Epithelial cell of esophagus (primary cell): Measurements from ENCODE around the gene KIF5A.

Source experiments
- DNase-seq: peaks from one replicate; pipeline ENCODE4 v3.0.0; 2010; ENCODE audit warnings: low read depth
- H3K4me3 ChIP-seq: 2 replicates; pipeline ENCODE4 v1.5.1; 2011; ENCODE audit warnings: mild to moderate bottlenecking, low read length, control low read depth
- CTCF ChIP-seq: IDR thresholded peaks from 2 replicates; pipeline ENCODE4 v1.5.1; 2011; ENCODE audit warnings: low read depth, mild to moderate bottlenecking, low read length, control low read depth, inconsistent platforms; ENCODE audit not compliant: insufficient read depth; ENCODE audit errors: missing control alignments

Gene KIF5A

DNA sequence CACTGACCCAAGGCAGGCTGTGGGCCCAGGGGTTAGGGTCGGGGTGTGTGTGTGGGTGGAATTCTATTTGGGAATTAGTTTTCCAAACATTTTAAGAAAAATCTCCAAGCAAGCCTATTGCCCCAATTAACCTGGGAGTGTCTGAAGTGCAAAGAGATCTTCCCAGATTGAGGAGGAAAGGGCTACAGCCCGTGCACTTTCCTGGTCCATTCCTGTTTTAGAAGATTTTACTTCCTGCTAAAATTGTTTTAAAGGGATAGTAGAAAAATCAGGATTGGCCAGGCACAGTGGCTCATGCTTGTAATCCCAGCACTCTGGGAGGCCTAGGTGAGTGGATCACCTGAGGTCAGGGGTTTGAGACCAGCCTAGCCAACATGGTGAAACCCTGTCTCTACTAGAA, 8.1 kb upstream of the KIF5A start:
- no peak for DNase-seq
- no peak for TF ChIP-seq CTCF

GRCh38 chr12:57543581-57543980, 6.3 kb upstream of the KIF5A start:
- no peak for DNase-seq
- H3K4me3 ChIP-seq = no peak overlapping the region
- TF ChIP-seq CTCF = no peak

More for the DNA sequence above, 8.1 kb upstream of the KIF5A start:
- no peak overlapping the region for H3K4me3 ChIP-seq

- H3K4me3 ChIP-seq = peak overlapping the region; percentile 81
- peak; percentile 84 for DNase-seq
- TF ChIP-seq CTCF = no peak
Measured at GRCh38 chr12:57545809-57546437, 3.9 kb upstream of the KIF5A start.

DNA sequence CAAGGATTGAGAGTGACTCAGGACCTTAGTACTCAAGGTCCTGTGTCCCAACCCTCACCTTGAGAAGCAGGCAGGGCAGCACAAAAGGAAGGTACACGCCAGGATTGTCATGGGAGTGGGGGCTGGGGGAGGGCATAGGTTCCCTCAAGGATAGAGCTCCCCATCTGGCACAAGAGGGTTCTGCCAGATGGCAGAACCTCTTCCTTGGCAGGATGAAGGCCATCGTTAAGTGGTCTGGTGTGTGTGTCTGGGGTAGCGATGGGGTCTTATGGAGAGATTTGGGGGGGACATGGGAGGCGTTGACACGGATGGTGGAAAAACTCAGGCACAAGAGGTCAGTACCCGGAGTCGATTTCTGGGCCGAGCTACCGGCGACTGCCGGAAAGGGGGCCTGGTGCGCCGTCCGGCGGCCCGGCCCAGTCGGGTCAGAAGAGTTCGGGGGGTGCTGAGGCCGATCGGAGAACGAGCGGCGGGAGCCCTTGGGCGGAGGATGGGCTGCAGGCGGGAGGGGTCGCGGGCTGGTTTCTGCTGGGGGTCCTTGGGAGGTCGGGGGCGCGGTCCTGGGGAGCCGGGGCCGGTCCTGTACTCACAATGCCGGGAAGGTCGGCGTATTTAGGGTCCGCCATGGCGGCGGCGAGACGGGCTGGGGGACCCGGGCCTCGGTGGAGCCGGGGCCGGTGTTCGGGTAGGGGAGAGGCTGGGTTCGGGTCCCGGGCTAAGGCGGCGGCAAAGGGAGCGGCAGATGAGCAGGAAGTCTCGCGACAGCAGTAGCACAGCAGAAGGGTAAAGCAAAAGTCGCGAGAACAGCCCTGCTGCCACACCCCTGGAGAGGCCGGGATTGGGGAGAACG, 3.2 kb upstream of the KIF5A start, which contains the start of gene DCTN2:
DCTN2 (minus strand) TSS at position 755 of the 850 bp plus-strand sequence; CDS start at position 626, 129 bp downstream.
- peak; percentile 39 for TF ChIP-seq CTCF
- peak; percentile 98 for DNase-seq
- H3K4me3 ChIP-seq = peak within 1 kb of the TSS; percentile 81

- peak overlapping the region; percentile 81 for H3K4me3 ChIP-seq
- no peak for DNase-seq
- TF ChIP-seq CTCF = no peak
Measured at GRCh38 chr12:57547288-57548012, 2.4 kb upstream of the KIF5A start.

GRCh38 chr12:57548013-57548315, 1.9 kb upstream of the KIF5A start:
- H3K4me3 ChIP-seq = no peak overlapping the region
- TF ChIP-seq CTCF = no peak
- no peak for DNase-seq
